ENCODE results near the gene TRPV3.

GRCh38 chr17:3552916-3553315 lies 4.7 kb downstream of the TRPV3 start:
- TF ChIP-seq, protein P1, sequence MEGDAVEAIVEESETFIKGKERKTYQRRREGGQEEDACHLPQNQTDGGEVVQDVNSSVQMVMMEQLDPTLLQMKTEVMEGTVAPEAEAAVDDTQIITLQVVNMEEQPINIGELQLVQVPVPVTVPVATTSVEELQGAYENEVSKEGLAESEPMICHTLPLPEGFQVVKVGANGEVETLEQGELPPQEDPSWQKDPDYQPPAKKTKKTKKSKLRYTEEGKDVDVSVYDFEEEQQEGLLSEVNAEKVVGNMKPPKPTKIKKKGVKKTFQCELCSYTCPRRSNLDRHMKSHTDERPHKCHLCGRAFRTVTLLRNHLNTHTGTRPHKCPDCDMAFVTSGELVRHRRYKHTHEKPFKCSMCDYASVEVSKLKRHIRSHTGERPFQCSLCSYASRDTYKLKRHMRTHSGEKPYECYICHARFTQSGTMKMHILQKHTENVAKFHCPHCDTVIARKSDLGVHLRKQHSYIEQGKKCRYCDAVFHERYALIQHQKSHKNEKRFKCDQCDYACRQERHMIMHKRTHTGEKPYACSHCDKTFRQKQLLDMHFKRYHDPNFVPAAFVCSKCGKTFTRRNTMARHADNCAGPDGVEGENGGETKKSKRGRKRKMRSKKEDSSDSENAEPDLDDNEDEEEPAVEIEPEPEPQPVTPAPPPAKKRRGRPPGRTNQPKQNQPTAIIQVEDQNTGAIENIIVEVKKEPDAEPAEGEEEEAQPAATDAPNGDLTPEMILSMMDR (conservative IDR thresholded peaks at IDR 0.05 in 1 of 2, IDR thresholded peaks at IDR 0.05 in 1 of 2; ENCODE audit: low read depth in 1 of 2, low read length in 2 of 2) = no peak
- no peak for TF ChIP-seq EZH2 (IDR thresholded peaks at IDR 0.05; ENCODE audit: low read length, missing control alignments)
